ENCODE measurements around the gene PTPRK. TPM values are rescaled to one million over a fixed set of nuclear protein-coding genes. Genes with fewer than 3 reads are reported as not detected.

The PTPRK gene
- total RNA-seq, 4 donors from 2014 or later = 20.0 to 64.2 (median 36.6) TPM

GRCh38 chr6:128278836-128279235 is 241.6 kb downstream of the PTPRK start:
- H3K36me3 ChIP-seq = no peaks in the 10 kb centered on the region
- DNase-seq = no peak
- TF ChIP-seq CTCF (IDR thresholded peaks at IDR 0.05) (no peak), POLR2A (IDR thresholded peaks at IDR 0.05) (no peak)
- intact Hi-C loops (cut with DNase I; ENCODE audit: low total_unique reads) = no loop called here
- H3K27me3 ChIP-seq = no peaks in the 10 kb centered on the region
- no peaks in the 10 kb centered on the region for H3K4me1 ChIP-seq
- H3K9me3 ChIP-seq = no peaks in the 10 kb centered on the region
- no peak overlapping the region for H3K27ac ChIP-seq
- no peak overlapping the region for H3K4me3 ChIP-seq

GRCh38 chr6:128277379-128277778 is 243.0 kb downstream of the PTPRK start:
- TF ChIP-seq POLR2A (IDR thresholded peaks at IDR 0.05) (no peak), CTCF (IDR thresholded peaks at IDR 0.05) (no peak)
- H3K27ac ChIP-seq = no peak overlapping the region
- no peak overlapping the region for H3K4me3 ChIP-seq
- H3K9me3 ChIP-seq = no peaks in the 10 kb centered on the region
- H3K27me3 ChIP-seq = no peaks in the 10 kb centered on the region
- H3K4me1 ChIP-seq = no peaks in the 10 kb centered on the region
- intact Hi-C loops (cut with DNase I; ENCODE audit: low total_unique reads) = no loop called here
- no peaks in the 10 kb centered on the region for H3K36me3 ChIP-seq
- DNase-seq = no peak

- TF ChIP-seq POLR2A (IDR thresholded peaks at IDR 0.05) (no peak), CTCF (IDR thresholded peaks at IDR 0.05) (no peak)
- H3K4me1 ChIP-seq = no peaks in the 10 kb centered on the region
- DNase-seq = no peak
- H3K27ac ChIP-seq = no peak overlapping the region
- H3K27me3 ChIP-seq = no peaks in the 10 kb centered on the region
- H3K9me3 ChIP-seq = no peaks in the 10 kb centered on the region
- H3K36me3 ChIP-seq = no peaks in the 10 kb centered on the region
- H3K4me3 ChIP-seq = no peak overlapping the region
- intact Hi-C loops (cut with DNase I; ENCODE audit: low total_unique reads) = no loop called here
These were observed 244.1 kb downstream of the PTPRK start for GRCh38 chr6:128276311-128276710.

- H3K36me3 ChIP-seq = no peaks in the 10 kb centered on the region
- no peak overlapping the region for H3K27ac ChIP-seq
- no peaks in the 10 kb centered on the region for H3K9me3 ChIP-seq
- DNase-seq = no peak
- no peak overlapping the region for H3K4me3 ChIP-seq
- H3K27me3 ChIP-seq = no peaks in the 10 kb centered on the region
- no peak for TF ChIP-seq CTCF (IDR thresholded peaks at IDR 0.05)
- no peak for TF ChIP-seq POLR2A (IDR thresholded peaks at IDR 0.05)
- H3K4me1 ChIP-seq = no peaks in the 10 kb centered on the region
- intact Hi-C loops (cut with DNase I; ENCODE audit: low total_unique reads) = no loop called here
These were observed 244.7 kb downstream of the PTPRK start for GRCh38 chr6:128275681-128276080.

- intact Hi-C loops (cut with DNase I; ENCODE audit: low total_unique reads) = no loop called here
These were observed 245.4 kb downstream of the PTPRK start for GRCh38 chr6:128275030-128275429.

More at GRCh38 chr6:128275030-128275429, 245.4 kb downstream of the PTPRK start:
- no peaks in the 10 kb centered on the region for H3K4me1 ChIP-seq
- TF ChIP-seq CTCF (IDR thresholded peaks at IDR 0.05) (no peak), POLR2A (IDR thresholded peaks at IDR 0.05) (no peak)
- no peak overlapping the region for H3K4me3 ChIP-seq
- H3K27me3 ChIP-seq = no peaks in the 10 kb centered on the region
- no peak overlapping the region for H3K27ac ChIP-seq
- no peaks in the 10 kb centered on the region for H3K9me3 ChIP-seq
- DNase-seq = no peak
- no peaks in the 10 kb centered on the region for H3K36me3 ChIP-seq
